Spinal cord (tissue), 10 donors: ENCODE results near the gene CCDC122. TPM values are rescaled to one million over a fixed set of nuclear protein-coding genes. Genes with fewer than 3 reads are reported as not detected.

Source experiments
- DNase-seq, 6 donors: peaks; one replicate each; pipeline versions ENCODE4 v3.0.0 to v3.0.0-alpha.2; 2013 to 2015; ENCODE audit warnings: low spot score in 6 of 6, low read depth in 4 of 6
- H3K27ac ChIP-seq: one replicate; pipeline ENCODE4 v1.5.1; 2013; ENCODE audit warnings: low read depth, low read length, control low read depth
- H3K27me3 ChIP-seq: one replicate; pipeline ENCODE4 v1.6.1; 2013; ENCODE audit warnings: low read length; ENCODE audit not compliant: control insufficient read depth, insufficient read depth
- H3K36me3 ChIP-seq: one replicate; pipeline ENCODE4 v1.6.1; 2013; ENCODE audit warnings: low read length; ENCODE audit not compliant: control insufficient read depth, insufficient read depth
- H3K4me1 ChIP-seq: one replicate; pipeline ENCODE4 v1.6.1; 2013; ENCODE audit warnings: low read length; ENCODE audit not compliant: control insufficient read depth, insufficient read depth
- H3K4me3 ChIP-seq: one replicate; pipeline ENCODE4 v1.5.1; 2013; ENCODE audit warnings: low read depth, low read length, control low read depth
- H3K9me3 ChIP-seq: one replicate; pipeline ENCODE4 v1.6.1; 2013; ENCODE audit warnings: low read length; ENCODE audit not compliant: control insufficient read depth, insufficient read depth
- WGBS: methylation state at CpG from one replicate; pipeline ENCODE4 v1.1.5; 2013; ENCODE audit warnings: missing lambda C conversion rate; ENCODE audit not compliant: insufficient coverage; 5-methylcytosine and 5-hydroxymethylcytosine counted together
- polyA plus RNA-seq, 2 donors: library from polyadenylated mRNA; unstranded; fragments of 120-200 nt; gene quantifications; one replicate each; pipeline ENCODE4 v1.2.1, GENCODE V29; 2013; ENCODE audit not compliant: insufficient read length in 2 of 2
- small RNA-seq: library from RNA; depleted of rRNA; stranded (forward); fragments of <200 nt; gene quantifications from one replicate; pipeline ENCODE3, GENCODE V24; 2014; ENCODE audit warnings: low replicate concordance
- total RNA-seq, 2 donors: library from RNA; depleted of rRNA in 1 of 2; stranded (reverse); fragments of 120-200 nt in 1 of 2; fragments of >200 nt in 1 of 2; gene quantifications; one replicate each; pipeline versions ENCODE4 v1.2.3 to v1.2.4, GENCODE V29; 2013 to 2014
- donor health status: healthy.

Gene CCDC122
- total and polyA plus RNA-seq, 4 donors: 4.7 to 7.5 (median 6.3) TPM

GRCh38 chr13:43794416-43794815 lies 85.1 kb downstream of the CCDC122 start:
- H3K9me3 ChIP-seq: no peaks in the 10 kb centered on the region
- no peaks in the 10 kb centered on the region for H3K4me1 ChIP-seq
- no peaks in the 10 kb centered on the region for H3K27me3 ChIP-seq
- H3K36me3 ChIP-seq: no peaks in the 10 kb centered on the region
- H3K27ac ChIP-seq: no peak overlapping the region
- no peak for DNase-seq
- no peak overlapping the region for H3K4me3 ChIP-seq

- 100% methylated on average over 1 of the region's 3 CpGs for WGBS
- Histone ChIP-seq H3K4me3 (no peak overlapping the region), H3K27ac (no peak overlapping the region), H3K27me3 (no peaks in the 10 kb centered on the region), H3K4me1 (peaks cover 8% of the 10 kb centered on the region), H3K36me3 (no peaks in the 10 kb centered on the region), H3K9me3 (no peaks in the 10 kb centered on the region)
- DNase-seq: peak in 2 of 6 donors; percentile 26 to 65
Observed at GRCh38 chr13:43792076-43792881, 87.3 kb downstream of the CCDC122 start.

GRCh38 chr13:43787997-43788396 lies 91.5 kb downstream of the CCDC122 start:
- DNase-seq: peak in 2 of 6 donors; percentile 80 to 92

GRCh38 chr13:43787518-43787891 lies 92.0 kb downstream of the CCDC122 start:
- DNase-seq: peak in 2 of 6 donors; percentile 48 to 58

More at GRCh38 chr13:43787997-43788396, 91.5 kb downstream of the CCDC122 start:
- Histone ChIP-seq H3K27me3 (no peaks in the 10 kb centered on the region), H3K27ac (no peak overlapping the region), H3K4me1 (peaks cover 15% of the 10 kb centered on the region), H3K4me3 (peak overlapping the region; percentile 73), H3K9me3 (no peaks in the 10 kb centered on the region), H3K36me3 (no peaks in the 10 kb centered on the region)
- WGBS: no CpG with 5 or more reads among the region's 2 CpGs

GRCh38 chr13:43786766-43787517 lies 92.6 kb downstream of the CCDC122 start, which contains the start of gene ENOX1:
Gene ENOX1 (minus strand): TSS chr13:43786972.
- Histone ChIP-seq H3K4me3 (peak within 1 kb of the TSS; percentile 73), H3K27ac (peak within 1 kb of the TSS; percentile 70), H3K36me3 (no peaks in the 10 kb centered on the region), H3K4me1 (peaks cover 15% of the 10 kb centered on the region), H3K9me3 (no peaks in the 10 kb centered on the region), H3K27me3 (no peaks in the 10 kb centered on the region)
- DNase-seq: peak in 5 of 6 donors; percentile 83 to 98 (median 93)
- WGBS: under 1% methylated on average over 89 of the region's 93 CpGs

More at GRCh38 chr13:43787518-43787891, 92.0 kb downstream of the CCDC122 start:
- H3K4me3 ChIP-seq: peak overlapping the region; percentile 73
- H3K9me3 ChIP-seq: no peaks in the 10 kb centered on the region
- H3K27ac ChIP-seq: peak overlapping the region; percentile 40
- no peaks in the 10 kb centered on the region for H3K36me3 ChIP-seq
- H3K27me3 ChIP-seq: no peaks in the 10 kb centered on the region
- 0% methylated on average over 3 of the region's 9 CpGs for WGBS
- peaks cover 15% of the 10 kb centered on the region for H3K4me1 ChIP-seq

- no peak for DNase-seq
- no peaks in the 10 kb centered on the region for H3K27me3 ChIP-seq
- H3K4me1 ChIP-seq: peaks cover 15% of the 10 kb centered on the region
- peak overlapping the region; percentile 70 for H3K27ac ChIP-seq
- H3K9me3 ChIP-seq: no peaks in the 10 kb centered on the region
- no peaks in the 10 kb centered on the region for H3K36me3 ChIP-seq
- H3K4me3 ChIP-seq: peak overlapping the region; percentile 73
- 0% methylated on average over 27 of the region's 28 CpGs for WGBS
Observed at GRCh38 chr13:43786472-43786765, 93.1 kb downstream of the CCDC122 start.

Small RNA genes within 50 kb of the gene (small RNA-seq; reads per million reads assigned to genes)
- not detected for gene AL162713.1

Other genes with a start within 250 kb of the CCDC122 start
- gene ENOX1, start 92.8 kb downstream of the CCDC122 start, total RNA-seq: 10 to 100 TPM; 17.9 to 19.1 TPM
- gene ENOX1, start 92.8 kb downstream of the CCDC122 start, polyA plus RNA-seq: 10 to 100 TPM; 19.3 to 20.5 TPM
- gene LACC1, start 164 bp upstream of the CCDC122 start, total RNA-seq: 1 to 10 TPM; 4.2 to 6.2 TPM
- gene LACC1, start 164 bp upstream of the CCDC122 start, polyA plus RNA-seq: 1 to 10 TPM; 3.6 to 4.9 TPM